ENCODE results near the gene SLC52A1.

DNA sequence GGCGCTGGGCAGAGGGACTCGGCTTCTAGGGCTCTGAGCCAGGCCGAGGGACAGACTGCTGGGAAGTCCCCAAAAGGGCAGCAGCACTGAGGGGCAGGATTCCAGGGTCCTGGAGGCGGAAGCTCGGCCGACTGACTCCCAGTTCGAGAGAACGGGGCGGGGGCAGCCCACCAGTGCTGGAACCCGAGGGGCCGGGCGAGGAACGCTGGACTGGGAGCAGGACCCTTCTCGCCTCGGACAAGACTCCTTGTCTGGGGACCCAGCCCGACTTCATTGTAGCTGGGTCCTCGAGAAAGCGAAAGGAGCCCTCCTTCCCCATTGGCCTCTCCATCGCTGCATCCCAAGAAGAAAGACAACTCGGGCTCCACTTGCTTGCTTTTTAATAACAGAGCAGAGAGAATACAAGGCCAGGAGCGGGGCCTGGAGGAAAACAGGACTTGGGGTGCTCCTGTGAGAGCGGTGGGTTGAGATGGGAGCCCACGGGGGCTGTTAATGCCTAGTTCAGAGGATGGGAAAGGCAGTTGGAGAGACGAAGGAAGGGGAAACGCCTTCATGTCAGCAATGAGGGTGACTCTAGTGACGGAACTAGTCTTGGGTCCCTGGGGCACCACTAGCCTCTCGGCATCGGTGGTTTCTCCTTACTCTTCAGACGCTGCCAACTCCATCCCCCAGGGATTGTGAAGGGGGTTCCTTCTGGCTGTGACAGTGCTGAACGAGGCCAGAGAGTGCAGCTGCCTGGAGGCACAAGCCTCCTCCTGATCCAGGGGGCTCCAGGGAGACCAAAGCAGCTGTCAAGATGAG, 47.3 kb downstream of the SLC52A1 start:
- TF ChIP-seq, protein P1, sequence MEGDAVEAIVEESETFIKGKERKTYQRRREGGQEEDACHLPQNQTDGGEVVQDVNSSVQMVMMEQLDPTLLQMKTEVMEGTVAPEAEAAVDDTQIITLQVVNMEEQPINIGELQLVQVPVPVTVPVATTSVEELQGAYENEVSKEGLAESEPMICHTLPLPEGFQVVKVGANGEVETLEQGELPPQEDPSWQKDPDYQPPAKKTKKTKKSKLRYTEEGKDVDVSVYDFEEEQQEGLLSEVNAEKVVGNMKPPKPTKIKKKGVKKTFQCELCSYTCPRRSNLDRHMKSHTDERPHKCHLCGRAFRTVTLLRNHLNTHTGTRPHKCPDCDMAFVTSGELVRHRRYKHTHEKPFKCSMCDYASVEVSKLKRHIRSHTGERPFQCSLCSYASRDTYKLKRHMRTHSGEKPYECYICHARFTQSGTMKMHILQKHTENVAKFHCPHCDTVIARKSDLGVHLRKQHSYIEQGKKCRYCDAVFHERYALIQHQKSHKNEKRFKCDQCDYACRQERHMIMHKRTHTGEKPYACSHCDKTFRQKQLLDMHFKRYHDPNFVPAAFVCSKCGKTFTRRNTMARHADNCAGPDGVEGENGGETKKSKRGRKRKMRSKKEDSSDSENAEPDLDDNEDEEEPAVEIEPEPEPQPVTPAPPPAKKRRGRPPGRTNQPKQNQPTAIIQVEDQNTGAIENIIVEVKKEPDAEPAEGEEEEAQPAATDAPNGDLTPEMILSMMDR (IDR thresholded peaks at IDR 0.05), result no peak
- no peak for TF ChIP-seq EP300 (IDR thresholded peaks at IDR 0.05)
- no peak for TF ChIP-seq POLR2A (IDR thresholded peaks at IDR 0.05; ENCODE audit: low read depth)

Data from esophagus muscularis mucosa (tissue), 4 donors.